Lung (tissue), 12 donors: ENCODE results near the gene RHOBTB1. TPM values are rescaled to one million over a fixed set of nuclear protein-coding genes. Genes with fewer than 3 reads are reported as not detected.
A peak's percentile ranks its signal among the peaks of the same experiment; 100 is the strongest.
"Not testable (repeated sequence)": the region's sequence is repeated elsewhere in the genome, so short reads cannot be mapped to it uniquely, and the experiment has no call there.

Source experiments
- ATAC-seq: fragments of 200-7000 bp; cut with Tn5 transposase; one replicate; pipeline ENCODE4 v1.9.1; 2020; ENCODE audit warnings: moderate number of reproducible peaks; ENCODE audit not compliant: insufficient read depth, low FRiP score
- DNase-seq, 3 donors: peaks; one replicate each; pipeline ENCODE4 v3.0.0-alpha.2; 2013 to 2017
- H3K27ac ChIP-seq, 2 donors: one replicate each; pipeline ENCODE4 v1.5.1; 2013; ENCODE audit warnings: mild to moderate bottlenecking in 2 of 2, moderate library complexity in 2 of 2, control low read depth in 1 of 2, inconsistent platforms in 1 of 2, low read depth in 1 of 2, low read length in 1 of 2
- H3K27me3 ChIP-seq, 3 donors: one replicate each; pipeline ENCODE4 v1.5.1; 2013; ENCODE audit warnings: low read length in 2 of 3; ENCODE audit not compliant: control insufficient read depth in 3 of 3, insufficient read depth in 3 of 3
- H3K36me3 ChIP-seq, 4 donors: one replicate each; pipeline ENCODE4 v1.5.1; 2013; ENCODE audit warnings: low read length in 4 of 4, mild to moderate bottlenecking in 1 of 4, moderate library complexity in 1 of 4; ENCODE audit not compliant: control insufficient read depth in 4 of 4, insufficient read depth in 4 of 4
- H3K4me1 ChIP-seq, 5 donors: one replicate each; pipeline ENCODE4 v1.5.1; 2013; ENCODE audit warnings: low read length in 5 of 5, mild to moderate bottlenecking in 2 of 5, moderate library complexity in 1 of 5; ENCODE audit not compliant: control insufficient read depth in 5 of 5, insufficient read depth in 5 of 5
- H3K4me3 ChIP-seq: one replicate; pipeline ENCODE4 v1.5.1; 2013; ENCODE audit warnings: mild to moderate bottlenecking, control low read depth, moderate library complexity
- H3K9ac ChIP-seq, 2 donors: one replicate each; pipeline ENCODE4 v1.5.1; 2013; ENCODE audit warnings: low read length in 2 of 2, control low read depth in 1 of 2; ENCODE audit not compliant: insufficient read depth in 1 of 2
- H3K9me3 ChIP-seq, 4 donors: one replicate each; pipeline ENCODE4 v1.5.1; 2013; ENCODE audit warnings: low read length in 3 of 4, mild to moderate bottlenecking in 1 of 4, moderate library complexity in 1 of 4; ENCODE audit not compliant: control insufficient read depth in 4 of 4, insufficient read depth in 3 of 4
- WGBS, 2 donors: extraction: QIAGEN DNeasy Blood & Tissue Kit; methylation state at CpG; one replicate each; pipeline ENCODE4 v1.1.7; 2013; 5-methylcytosine and 5-hydroxymethylcytosine counted together
- polyA plus RNA-seq, 2 donors: library from polyadenylated mRNA; stranded (reverse); fragments of 200-250 nt; gene quantifications; one replicate each; pipeline ENCODE4 v1.2.1, GENCODE V29; 2013
- total RNA-seq, 2 donors: library from RNA; depleted of rRNA in 1 of 2; stranded (reverse); fragments of >200 nt in 1 of 2; gene quantifications; one replicate each; pipeline ENCODE4 v1.2.1, GENCODE V29; 2014 to 2021
- TF ChIP-seq, protein P1 (sequence below): IDR thresholded peaks from 2 replicates; pipeline ENCODE4 v1.5.1; 2012; ENCODE audit warnings: mild to moderate bottlenecking; ENCODE audit errors: control extremely low read depth, extremely low read depth
- donor health status: control.
- donor health status: control.
- donor health status: Bipolar disorder and iron deficiency.
- donor health status: healthy.
- donor health status: DM: yes; HTN: yes; CAD: no.

The RHOBTB1 gene
- total and polyA plus RNA-seq, 4 donors, result 4.8 to 27.2 (median 8.0) TPM

GRCh38 chr10:60907236-60907635 is 36.7 kb downstream of the RHOBTB1 start:
- Histone ChIP-seq H3K4me1 (peaks cover 8 to 39% (median 23%) of the 10 kb centered on the region in 5 donors), H3K36me3 (peaks cover 0 to 26% (median 12%) of the 10 kb centered on the region in 4 donors), H3K27ac (peak overlapping the region in 1 of 2 donors; percentile 71), H3K9me3 (peaks cover 0 to 2% (median 0%) of the 10 kb centered on the region in 4 donors), H3K9ac (no peak overlapping the region), H3K27me3 (no peaks in the 10 kb centered on the region), H3K4me3 (no peak overlapping the region)
- TF ChIP-seq, protein P1, sequence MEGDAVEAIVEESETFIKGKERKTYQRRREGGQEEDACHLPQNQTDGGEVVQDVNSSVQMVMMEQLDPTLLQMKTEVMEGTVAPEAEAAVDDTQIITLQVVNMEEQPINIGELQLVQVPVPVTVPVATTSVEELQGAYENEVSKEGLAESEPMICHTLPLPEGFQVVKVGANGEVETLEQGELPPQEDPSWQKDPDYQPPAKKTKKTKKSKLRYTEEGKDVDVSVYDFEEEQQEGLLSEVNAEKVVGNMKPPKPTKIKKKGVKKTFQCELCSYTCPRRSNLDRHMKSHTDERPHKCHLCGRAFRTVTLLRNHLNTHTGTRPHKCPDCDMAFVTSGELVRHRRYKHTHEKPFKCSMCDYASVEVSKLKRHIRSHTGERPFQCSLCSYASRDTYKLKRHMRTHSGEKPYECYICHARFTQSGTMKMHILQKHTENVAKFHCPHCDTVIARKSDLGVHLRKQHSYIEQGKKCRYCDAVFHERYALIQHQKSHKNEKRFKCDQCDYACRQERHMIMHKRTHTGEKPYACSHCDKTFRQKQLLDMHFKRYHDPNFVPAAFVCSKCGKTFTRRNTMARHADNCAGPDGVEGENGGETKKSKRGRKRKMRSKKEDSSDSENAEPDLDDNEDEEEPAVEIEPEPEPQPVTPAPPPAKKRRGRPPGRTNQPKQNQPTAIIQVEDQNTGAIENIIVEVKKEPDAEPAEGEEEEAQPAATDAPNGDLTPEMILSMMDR, result no peak
- 87 to 92% methylated on average over 3 of the region's 3 CpGs for WGBS, 2 donors
- DNase-seq (peak in 1 of 3 donors; percentile 45), ATAC-seq (no peak)

- WGBS, 2 donors, result 96% methylated on average over 6 of the region's 6 CpGs
- Histone ChIP-seq H3K36me3 (peaks cover 0 to 26% (median 12%) of the 10 kb centered on the region in 4 donors), H3K4me1 (peaks cover 8 to 39% (median 23%) of the 10 kb centered on the region in 5 donors), H3K27ac (peak overlapping the region in 1 of 2 donors; percentile 89)
- H3K27me3 ChIP-seq, ATAC-seq, H3K9me3 ChIP-seq, DNase-seq, H3K9ac ChIP-seq, H3K4me3 ChIP-seq: not testable (repeated sequence)
Measured at GRCh38 chr10:60906825-60907224, 37.2 kb downstream of the RHOBTB1 start.

GRCh38 chr10:60906411-60906810 is 37.6 kb downstream of the RHOBTB1 start:
- H3K27ac ChIP-seq, result peak overlapping the region in 1 of 2 donors; percentile 89

DNA sequence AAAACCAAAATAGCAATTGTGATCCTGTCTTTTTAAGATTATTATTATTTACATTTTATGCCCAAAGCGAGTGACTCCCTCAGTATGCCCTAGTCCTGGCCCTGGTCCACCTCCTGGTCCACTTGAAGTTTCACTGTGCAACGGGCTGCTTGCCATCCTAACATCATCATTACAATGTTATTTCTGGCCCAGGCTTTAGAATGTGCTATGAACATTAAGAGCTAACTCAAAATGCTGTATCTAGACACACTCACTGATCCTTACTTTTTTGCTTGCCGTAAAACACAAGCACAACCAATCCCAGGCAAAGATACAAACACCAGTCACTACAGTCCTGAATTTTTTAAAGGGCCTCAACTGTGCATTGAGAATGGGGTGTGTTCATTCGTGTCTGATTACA is 38.4 kb downstream of the RHOBTB1 start:
- H3K27ac ChIP-seq, result peak overlapping the region in 1 of 2 donors; percentile 89

More at GRCh38 chr10:60906411-60906810, 37.6 kb downstream of the RHOBTB1 start:
- H3K27me3 ChIP-seq, result no peaks in the 10 kb centered on the region
- no peak for ATAC-seq
- no peak overlapping the region for H3K4me3 ChIP-seq
- DNase-seq, result no peak
- peaks cover 8 to 39% (median 23%) of the 10 kb centered on the region in 5 donors for H3K4me1 ChIP-seq
- peaks cover 0 to 2% (median 0%) of the 10 kb centered on the region in 4 donors for H3K9me3 ChIP-seq
- H3K9ac ChIP-seq, result no peak overlapping the region
- H3K36me3 ChIP-seq, result peaks cover 0 to 25% (median 12%) of the 10 kb centered on the region in 4 donors
- TF ChIP-seq, protein P1, result no peak
- WGBS, 2 donors, result 81% methylated on average over 2 of the region's 2 CpGs

More for the DNA sequence above, 38.4 kb downstream of the RHOBTB1 start:
- Histone ChIP-seq H3K36me3 (peaks cover 0 to 17% (median 8%) of the 10 kb centered on the region in 4 donors), H3K27me3 (no peaks in the 10 kb centered on the region), H3K4me3 (no peak overlapping the region), H3K4me1 (peaks cover 3 to 31% (median 17%) of the 10 kb centered on the region in 5 donors), H3K9me3 (peaks cover 0 to 2% (median 0%) of the 10 kb centered on the region in 4 donors), H3K9ac (peak overlapping the region in 1 of 2 donors; percentile 35)
- WGBS, 2 donors, result 69 to 86% methylated on average over 4 of the region's 4 CpGs
- DNase-seq, result peak; percentile 42 to 67 (median 57)
- TF ChIP-seq, protein P1, result no peak
- ATAC-seq, result no peak
